ENCODE data around the gene HCRTR1. TPM values are rescaled to one million over a fixed set of nuclear protein-coding genes. Genes with fewer than 3 reads are reported as not detected.

HCRTR1 gene
- total RNA-seq, 1 experiment from 2014 or later = not detected

DNA sequence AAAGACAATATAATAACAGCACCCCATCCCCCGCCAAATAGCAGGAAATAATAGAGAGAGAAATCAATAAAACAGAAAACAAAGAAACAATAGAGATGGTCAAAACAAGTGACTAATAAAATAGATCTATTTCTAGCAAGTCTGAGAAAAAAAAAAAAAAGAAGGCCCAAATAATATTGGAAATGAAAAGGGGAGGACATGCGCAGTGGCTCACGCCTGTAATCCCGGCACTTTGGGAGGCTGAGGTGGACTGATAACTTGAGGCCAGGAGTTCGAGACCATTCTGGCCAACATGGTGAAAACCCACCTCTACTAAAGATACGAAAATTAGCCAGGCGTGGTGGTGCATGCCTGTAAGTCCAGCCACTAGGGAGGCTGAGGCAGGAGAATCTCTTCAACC is 18.5 kb upstream of the HCRTR1 start:
- H3K4me3 ChIP-seq = no peak overlapping the region
- no peak overlapping the region for H3K27ac ChIP-seq
- no peaks in the 10 kb centered on the region for H3K27me3 ChIP-seq (replicated peaks)
- no peak for DNase-seq (ENCODE audit: low read depth in 1 of 2, low spot score in 2 of 2)
- H3K36me3 ChIP-seq = no peaks in the 10 kb centered on the region
- H3K4me1 ChIP-seq (replicated peaks) = no peaks in the 10 kb centered on the region
- H3K9me3 ChIP-seq (replicated peaks) = no peaks in the 10 kb centered on the region

DNA sequence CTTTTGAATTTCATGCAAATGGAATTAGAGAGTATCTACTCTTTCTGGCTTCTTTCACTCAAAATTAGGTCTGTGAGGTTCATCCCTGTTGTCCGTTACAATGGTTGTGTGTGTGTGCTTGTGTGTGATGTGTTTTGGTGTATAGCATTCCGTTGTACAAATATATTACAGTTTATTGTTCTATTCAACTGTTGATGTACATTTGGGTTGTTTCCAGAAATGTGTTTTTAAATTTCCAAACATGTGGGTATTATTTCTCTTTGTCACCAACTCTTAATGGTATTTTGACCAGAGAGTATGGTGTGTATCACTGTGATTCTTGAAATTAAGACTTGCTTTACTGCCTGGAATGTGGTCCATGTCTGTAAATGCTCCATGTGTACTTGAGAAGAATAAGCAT is 16.8 kb upstream of the HCRTR1 start:
- Histone ChIP-seq H3K36me3 (no peaks in the 10 kb centered on the region), H3K4me3 (no peak overlapping the region), H3K4me1 (replicated peaks) (no peaks in the 10 kb centered on the region), H3K27me3 (replicated peaks) (no peaks in the 10 kb centered on the region), H3K27ac (no peak overlapping the region), H3K9me3 (replicated peaks) (no peaks in the 10 kb centered on the region)
- DNase-seq (ENCODE audit: low read depth in 1 of 2, low spot score in 2 of 2) = no peak

DNA sequence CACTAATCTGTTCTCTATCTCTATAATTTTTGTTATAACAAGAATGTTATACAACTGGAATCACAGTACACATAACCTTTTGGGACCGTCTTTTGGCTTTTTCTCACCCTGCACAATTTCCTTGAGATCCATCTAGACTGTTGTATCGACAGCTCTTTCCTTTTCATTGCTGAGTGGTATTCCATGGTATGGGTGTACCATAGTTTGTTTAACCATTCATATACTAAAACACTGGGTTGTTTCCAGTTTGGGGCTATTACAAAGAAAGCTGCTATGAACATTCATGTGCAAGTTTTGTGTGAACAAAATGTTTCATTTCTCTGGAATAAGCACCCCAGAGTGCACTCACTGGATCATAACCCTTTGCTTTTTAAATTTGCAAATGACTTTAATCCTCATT is 15.4 kb upstream of the HCRTR1 start:
- DNase-seq (ENCODE audit: low read depth in 1 of 2, low spot score in 2 of 2) = no peak
- Histone ChIP-seq H3K9me3 (replicated peaks) (no peaks in the 10 kb centered on the region), H3K4me1 (replicated peaks) (no peaks in the 10 kb centered on the region), H3K27me3 (replicated peaks) (no peaks in the 10 kb centered on the region), H3K4me3 (no peak overlapping the region), H3K27ac (no peak overlapping the region), H3K36me3 (no peaks in the 10 kb centered on the region)

DNA sequence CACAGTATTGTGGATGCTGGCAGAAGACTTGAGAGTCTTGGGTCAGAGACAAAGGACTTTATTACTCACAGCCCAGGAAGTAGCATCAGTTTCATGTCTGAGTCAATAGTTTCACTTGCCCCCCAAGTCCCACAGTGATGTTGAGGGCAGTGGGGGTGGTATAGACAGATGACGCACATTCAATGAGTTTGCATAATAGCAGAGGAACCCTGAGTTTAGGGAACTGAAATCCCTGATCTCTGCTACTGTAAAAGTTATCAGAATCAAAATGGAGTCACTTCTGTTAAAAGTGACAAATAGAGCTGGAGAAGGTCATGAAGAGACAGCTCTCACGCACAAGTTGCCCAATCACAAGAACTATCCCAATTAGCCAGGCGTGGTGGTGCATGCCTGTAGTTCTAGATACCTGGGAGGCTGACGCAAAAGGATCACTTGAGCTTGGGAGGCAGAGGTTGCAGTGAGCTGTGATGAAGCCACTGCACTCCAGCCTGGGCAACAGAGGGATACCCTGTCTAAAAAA is 11.5 kb upstream of the HCRTR1 start:
- H3K27me3 ChIP-seq (replicated peaks) = no peaks in the 10 kb centered on the region
- H3K36me3 ChIP-seq = no peaks in the 10 kb centered on the region
- no peak overlapping the region for H3K27ac ChIP-seq
- H3K4me3 ChIP-seq = no peak overlapping the region
- DNase-seq (ENCODE audit: low read depth in 1 of 2, low spot score in 2 of 2) = no peak
- H3K9me3 ChIP-seq (replicated peaks) = no peaks in the 10 kb centered on the region
- H3K4me1 ChIP-seq (replicated peaks) = no peaks in the 10 kb centered on the region

DNA sequence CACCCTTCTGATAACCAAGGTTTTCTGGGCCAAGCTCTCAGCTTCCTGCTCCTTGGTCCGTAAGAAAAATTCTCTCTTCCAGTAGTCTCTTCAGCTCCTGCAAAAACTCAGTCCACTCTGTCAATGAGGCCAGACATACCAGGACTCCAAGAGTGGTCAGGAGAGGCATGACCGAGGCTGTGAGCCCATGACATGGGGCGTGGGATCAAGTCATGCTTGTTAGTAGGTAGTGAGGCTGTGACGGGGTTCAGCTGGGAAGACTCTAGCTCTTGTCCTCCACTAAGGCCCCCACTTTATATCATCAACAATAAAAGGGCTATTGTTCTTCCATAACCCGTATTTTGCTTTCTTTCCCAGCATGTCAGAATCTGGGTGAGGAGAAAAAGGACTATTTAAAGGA is 10.1 kb upstream of the HCRTR1 start:
- DNase-seq (ENCODE audit: low read depth in 1 of 2, low spot score in 2 of 2) = no peak
- Histone ChIP-seq H3K4me1 (replicated peaks) (no peaks in the 10 kb centered on the region), H3K27me3 (replicated peaks) (no peaks in the 10 kb centered on the region), H3K27ac (no peak overlapping the region), H3K36me3 (no peaks in the 10 kb centered on the region), H3K4me3 (no peak overlapping the region), H3K9me3 (replicated peaks) (no peaks in the 10 kb centered on the region)

DNA sequence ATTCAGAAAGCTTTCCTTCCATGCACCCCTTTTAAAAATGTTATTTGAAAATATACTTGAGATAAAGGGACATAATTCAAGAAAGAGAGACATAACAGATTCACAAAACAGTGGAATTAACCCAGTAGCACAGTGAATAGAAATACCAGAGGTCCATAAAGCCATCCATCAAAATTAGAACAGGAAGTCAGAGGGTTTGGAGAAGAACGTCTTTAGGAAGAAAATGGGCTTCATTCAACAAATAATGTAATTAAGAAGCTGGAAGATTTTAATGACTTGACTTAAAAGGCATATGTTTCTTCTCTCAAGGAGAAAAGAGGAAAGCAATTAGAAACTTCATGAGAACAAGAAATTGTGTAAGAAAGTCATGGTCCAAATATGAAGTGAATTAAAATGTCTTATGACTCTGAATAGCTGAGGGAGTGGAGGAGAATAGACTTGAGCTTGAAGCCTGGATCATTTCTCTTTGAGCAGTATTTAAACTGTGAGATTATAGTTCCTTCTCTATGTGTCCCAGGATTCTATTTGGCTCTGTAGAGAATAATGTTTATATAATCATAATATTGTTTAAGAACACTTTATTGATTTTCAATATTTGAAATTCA is 7.9 kb upstream of the HCRTR1 start:
- Histone ChIP-seq H3K4me1 (replicated peaks) (no peaks in the 10 kb centered on the region), H3K27ac (no peak overlapping the region), H3K9me3 (replicated peaks) (no peaks in the 10 kb centered on the region), H3K4me3 (no peak overlapping the region), H3K27me3 (replicated peaks) (no peaks in the 10 kb centered on the region), H3K36me3 (no peaks in the 10 kb centered on the region)
- no peak for DNase-seq (ENCODE audit: low read depth in 1 of 2, low spot score in 2 of 2)

DNA sequence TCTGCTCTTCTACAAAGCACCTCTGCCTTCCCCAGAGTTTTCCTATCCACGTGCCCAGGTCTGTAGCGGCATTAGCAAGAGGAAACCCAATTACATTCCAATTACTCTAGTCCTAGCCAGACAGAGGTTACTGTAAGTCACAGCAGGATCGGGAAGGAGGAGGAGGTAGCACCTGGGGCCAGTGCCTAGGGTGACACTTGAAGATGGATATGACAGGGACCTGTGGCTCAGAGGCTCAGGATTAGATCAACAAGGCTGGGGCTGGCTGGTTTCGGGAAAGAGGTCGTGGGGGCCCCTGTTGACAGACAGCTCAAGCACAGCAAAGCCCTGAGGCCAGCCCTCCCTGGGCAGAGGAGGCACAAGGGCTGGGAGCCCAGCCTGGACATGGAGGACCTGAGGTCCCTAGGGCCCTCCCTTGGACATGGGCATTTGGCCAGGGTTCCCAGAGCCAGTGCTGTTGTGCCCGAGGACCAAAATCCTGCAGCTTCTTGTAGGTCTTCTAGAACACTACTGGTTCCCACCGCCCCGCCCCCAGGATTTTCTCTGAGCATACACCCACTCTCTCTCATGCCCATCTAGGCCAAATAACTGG is 3.0 kb upstream of the HCRTR1 start:
- H3K4me3 ChIP-seq = no peak overlapping the region
- H3K27me3 ChIP-seq (replicated peaks) = peaks cover 8% of the 10 kb centered on the region
- no peaks in the 10 kb centered on the region for H3K36me3 ChIP-seq
- DNase-seq (ENCODE audit: low read depth in 1 of 2, low spot score in 2 of 2) = no peak
- H3K9me3 ChIP-seq (replicated peaks) = no peaks in the 10 kb centered on the region
- H3K27ac ChIP-seq = no peak overlapping the region
- peaks cover 5% of the 10 kb centered on the region for H3K4me1 ChIP-seq (replicated peaks)

DNA sequence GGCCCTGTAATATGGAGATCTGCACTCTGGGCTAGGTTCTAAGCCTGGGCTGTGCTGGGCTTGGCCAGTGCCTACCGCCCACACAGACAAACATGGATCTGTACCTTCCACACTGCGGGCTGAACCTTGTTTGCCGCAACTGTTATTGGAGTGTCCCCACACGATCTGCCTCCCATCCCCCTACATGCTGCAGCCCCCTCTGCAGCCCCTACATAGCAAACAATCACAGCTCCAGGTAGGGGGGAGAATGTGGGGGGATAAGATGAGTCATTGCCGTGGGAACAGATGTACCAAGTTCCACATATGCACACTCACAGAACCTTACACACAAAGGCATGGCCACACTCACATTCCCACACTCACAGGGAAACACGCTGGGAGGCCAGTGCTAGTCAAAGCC is 2.1 kb upstream of the HCRTR1 start:
- Histone ChIP-seq H3K4me1 (replicated peaks) (peaks cover 5% of the 10 kb centered on the region), H3K9me3 (replicated peaks) (no peaks in the 10 kb centered on the region), H3K4me3 (no peak overlapping the region), H3K27me3 (replicated peaks) (peaks cover 8% of the 10 kb centered on the region), H3K27ac (no peak overlapping the region), H3K36me3 (no peaks in the 10 kb centered on the region)
- DNase-seq (ENCODE audit: low read depth in 1 of 2, low spot score in 2 of 2) = no peak

DNA sequence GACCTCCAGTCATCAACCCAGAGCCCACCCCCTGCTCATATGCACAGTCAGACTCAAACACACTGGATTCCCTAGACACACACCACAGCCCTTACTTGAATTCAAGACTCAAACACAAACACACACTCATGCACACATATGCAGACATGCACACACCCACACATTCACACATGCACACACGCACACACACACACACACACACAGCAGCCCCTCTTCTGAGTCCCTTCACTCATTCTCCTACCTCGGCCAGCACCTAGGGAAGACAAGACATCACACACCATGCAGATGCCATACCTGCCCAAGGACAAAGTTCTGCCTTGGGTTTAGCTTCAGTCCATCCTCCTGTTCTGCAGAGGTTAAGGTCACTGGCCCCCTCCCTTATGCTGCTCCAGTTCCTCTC is 1.6 kb upstream of the HCRTR1 start:
- Histone ChIP-seq H3K27ac (no peak overlapping the region), H3K36me3 (no peaks in the 10 kb centered on the region), H3K4me3 (no peak overlapping the region), H3K4me1 (replicated peaks) (peaks cover 5% of the 10 kb centered on the region), H3K27me3 (replicated peaks) (peaks cover 8% of the 10 kb centered on the region), H3K9me3 (replicated peaks) (no peaks in the 10 kb centered on the region)
- DNase-seq (ENCODE audit: low read depth in 1 of 2, low spot score in 2 of 2) = no peak

DNA sequence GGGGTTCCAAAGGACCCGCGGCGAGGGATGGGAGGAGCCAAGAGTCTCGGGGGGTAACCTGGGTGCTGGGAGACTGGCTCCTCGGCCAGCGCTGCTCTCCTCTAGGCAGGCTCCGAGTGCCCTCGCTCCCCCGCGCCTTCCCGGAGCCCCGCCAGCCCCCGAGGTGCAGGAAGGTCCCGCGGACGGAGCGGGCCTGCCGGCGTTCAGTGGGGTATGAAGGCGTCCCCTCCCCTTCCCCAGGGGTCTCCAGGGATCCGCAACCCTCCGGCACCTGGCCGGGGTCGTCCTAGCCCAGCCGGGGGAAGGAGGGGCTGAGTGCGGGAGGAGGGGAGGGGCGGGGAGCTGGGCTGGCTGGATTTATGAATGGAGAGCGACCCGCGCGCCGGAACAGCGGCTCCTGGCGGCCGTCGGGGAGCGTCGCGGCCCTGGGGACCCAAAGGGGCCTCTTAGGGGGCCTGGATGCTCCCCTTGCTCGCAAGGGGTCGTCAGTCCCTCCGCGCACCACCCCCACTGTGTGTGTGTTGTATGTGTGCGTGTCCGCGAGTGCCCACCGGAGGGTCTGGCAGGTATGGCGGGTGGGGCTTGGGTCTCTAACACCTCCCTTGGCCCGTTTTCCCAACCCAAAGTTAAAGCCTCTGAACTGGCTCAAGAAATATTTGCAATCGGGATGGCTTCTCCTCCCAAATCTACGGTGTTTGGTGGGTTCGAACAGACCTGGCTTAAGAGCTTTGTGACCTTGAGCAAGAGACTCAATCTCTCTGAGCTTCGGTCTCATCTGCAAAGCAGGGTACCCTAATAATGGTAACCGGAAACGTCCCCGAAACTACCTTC is 642 bp downstream of the HCRTR1 start:
- Histone ChIP-seq H3K4me3 (peak overlapping the region; percentile 29), H3K36me3 (no peaks in the 10 kb centered on the region), H3K27me3 (replicated peaks) (peaks cover 8% of the 10 kb centered on the region), H3K4me1 (replicated peaks) (peaks cover 5% of the 10 kb centered on the region), H3K9me3 (replicated peaks) (no peaks in the 10 kb centered on the region), H3K27ac (no peak overlapping the region)
- DNase-seq (ENCODE audit: low read depth in 1 of 2, low spot score in 2 of 2) = peak in 1 of 2 experiments; percentile 34

DNA sequence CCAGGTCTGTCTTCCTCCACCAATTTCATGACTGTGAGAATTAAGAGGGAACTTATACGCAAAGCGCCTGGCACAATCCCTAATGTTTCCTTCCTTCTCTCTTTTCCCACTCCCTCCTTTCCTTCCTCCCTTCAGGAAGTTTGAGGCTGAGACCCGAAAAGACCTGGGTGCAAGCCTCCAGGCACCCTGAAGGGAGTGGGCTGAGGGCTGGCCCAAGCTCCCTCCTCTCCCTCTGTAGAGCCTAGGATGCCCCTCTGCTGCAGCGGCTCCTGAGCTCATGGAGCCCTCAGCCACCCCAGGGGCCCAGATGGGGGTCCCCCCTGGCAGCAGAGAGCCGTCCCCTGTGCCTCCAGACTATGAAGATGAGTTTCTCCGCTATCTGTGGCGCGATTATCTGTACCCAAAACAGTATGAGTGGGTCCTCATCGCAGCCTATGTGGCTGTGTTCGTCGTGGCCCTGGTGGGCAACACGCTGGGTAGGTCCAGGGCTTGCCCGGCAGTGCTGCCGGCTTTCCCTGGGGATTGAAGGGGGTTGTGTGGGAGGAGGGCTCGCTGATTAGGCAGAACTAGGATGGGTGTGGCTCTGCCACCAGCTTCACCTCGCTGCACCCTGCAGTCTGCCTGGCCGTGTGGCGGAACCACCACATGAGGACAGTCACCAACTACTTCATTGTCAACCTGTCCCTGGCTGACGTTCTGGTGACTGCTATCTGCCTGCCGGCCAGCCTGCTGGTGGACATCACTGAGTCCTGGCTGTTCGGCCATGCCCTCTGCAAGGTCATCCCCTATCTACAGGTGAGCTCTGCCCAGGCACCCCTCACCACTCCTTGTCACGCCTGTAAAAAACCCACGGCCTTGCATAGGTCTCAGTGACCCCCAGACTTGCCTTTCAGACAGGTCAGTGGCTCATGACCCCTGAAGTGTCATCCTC is 1.7 kb downstream of the HCRTR1 start:
- Histone ChIP-seq H3K36me3 (no peaks in the 10 kb centered on the region), H3K27me3 (replicated peaks) (peaks cover 8% of the 10 kb centered on the region), H3K9me3 (replicated peaks) (no peaks in the 10 kb centered on the region), H3K4me1 (replicated peaks) (peaks cover 5% of the 10 kb centered on the region), H3K27ac (no peak overlapping the region), H3K4me3 (no peak overlapping the region)
- DNase-seq (ENCODE audit: low read depth in 1 of 2, low spot score in 2 of 2) = no peak

DNA sequence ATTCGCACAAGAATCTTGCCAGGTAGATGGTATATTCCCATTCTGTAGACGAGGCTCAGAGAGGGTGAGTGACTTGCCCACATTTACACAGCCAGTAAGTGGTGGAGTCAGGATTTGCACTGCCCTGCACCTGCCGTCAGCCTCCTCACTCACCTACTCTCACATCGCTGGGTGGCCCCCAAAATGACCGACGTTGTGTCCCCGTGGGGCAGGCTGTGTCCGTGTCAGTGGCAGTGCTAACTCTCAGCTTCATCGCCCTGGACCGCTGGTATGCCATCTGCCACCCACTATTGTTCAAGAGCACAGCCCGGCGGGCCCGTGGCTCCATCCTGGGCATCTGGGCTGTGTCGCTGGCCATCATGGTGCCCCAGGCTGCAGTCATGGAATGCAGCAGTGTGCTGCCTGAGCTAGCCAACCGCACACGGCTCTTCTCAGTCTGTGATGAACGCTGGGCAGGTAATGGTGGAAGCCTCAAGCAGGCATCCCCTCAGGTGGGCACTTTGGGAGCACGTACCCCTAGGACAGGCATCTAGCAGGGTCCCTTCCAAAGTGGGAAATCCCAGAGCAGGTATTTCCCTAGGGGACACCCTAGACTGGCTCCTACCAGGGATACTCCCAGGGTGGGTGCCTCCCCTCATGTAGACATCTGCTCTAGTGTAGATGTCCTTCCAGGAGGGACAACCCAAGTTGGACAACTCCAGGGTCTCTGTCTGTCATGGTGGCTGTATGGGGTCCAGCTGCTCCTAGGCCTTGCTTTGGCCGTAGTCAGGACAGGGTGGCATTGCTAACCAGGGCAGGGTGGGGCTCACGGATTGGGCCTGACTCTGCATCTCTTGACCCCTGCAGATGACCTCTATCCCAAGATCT is 3.4 kb downstream of the HCRTR1 start:
- Histone ChIP-seq H3K4me3 (no peak overlapping the region), H3K36me3 (no peaks in the 10 kb centered on the region), H3K27me3 (replicated peaks) (peaks cover 8% of the 10 kb centered on the region), H3K9me3 (replicated peaks) (no peaks in the 10 kb centered on the region), H3K4me1 (replicated peaks) (peaks cover 8% of the 10 kb centered on the region), H3K27ac (no peak overlapping the region)
- DNase-seq (ENCODE audit: low read depth in 1 of 2, low spot score in 2 of 2) = no peak

DNA sequence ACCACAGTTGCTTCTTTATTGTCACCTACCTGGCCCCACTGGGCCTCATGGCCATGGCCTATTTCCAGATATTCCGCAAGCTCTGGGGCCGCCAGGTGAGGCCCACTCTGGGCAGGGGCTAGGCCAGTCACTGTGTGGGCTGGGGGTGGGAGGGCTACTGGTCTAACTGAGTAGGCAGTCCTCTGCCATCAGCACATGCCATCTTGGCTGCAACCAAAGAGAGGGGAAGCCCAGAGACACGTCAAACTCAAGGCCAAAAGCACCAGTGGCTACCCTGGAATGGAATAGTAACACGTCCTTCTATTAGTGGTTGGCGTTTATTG is 4.0 kb downstream of the HCRTR1 start:
- Histone ChIP-seq H3K4me3 (no peak overlapping the region), H3K4me1 (replicated peaks) (peaks cover 14% of the 10 kb centered on the region), H3K27me3 (replicated peaks) (peaks cover 8% of the 10 kb centered on the region), H3K36me3 (no peaks in the 10 kb centered on the region), H3K9me3 (replicated peaks) (no peaks in the 10 kb centered on the region), H3K27ac (no peak overlapping the region)
- no peak for DNase-seq (ENCODE audit: low read depth in 1 of 2, low spot score in 2 of 2)

All from SJSA1 (cell line).